HUDEP-2 (cell line): Measurements from ENCODE around the gene ERBB4.

Source experiments
- DNase-seq, 76 experiments: peaks; one replicate each; lab custom pipeline; 2025; ENCODE audit not compliant: unreplicated experiment in 76 of 76; lab: John Stamatoyannopoulos, UW

Gene ERBB4

DNA sequence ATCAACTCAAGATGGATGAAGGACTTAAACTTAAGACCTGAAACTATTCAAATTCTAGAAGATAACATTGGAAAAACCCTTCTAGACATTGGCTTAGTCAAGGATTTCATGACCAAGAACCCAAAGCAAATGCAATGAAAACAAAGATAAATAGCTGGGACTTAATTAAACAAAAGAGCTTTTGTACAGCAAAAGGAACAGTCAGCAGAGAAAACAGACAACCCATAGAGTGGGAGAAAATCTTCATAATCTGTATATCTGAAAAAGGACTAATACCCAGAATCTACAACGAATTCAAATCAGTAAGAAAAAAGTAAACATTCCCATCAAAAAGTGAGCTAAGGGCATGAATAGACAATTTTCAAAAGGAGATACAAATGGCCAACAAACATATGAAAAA lies 171.2 kb downstream of the ERBB4 start:
- DNase-seq: no peak

DNA sequence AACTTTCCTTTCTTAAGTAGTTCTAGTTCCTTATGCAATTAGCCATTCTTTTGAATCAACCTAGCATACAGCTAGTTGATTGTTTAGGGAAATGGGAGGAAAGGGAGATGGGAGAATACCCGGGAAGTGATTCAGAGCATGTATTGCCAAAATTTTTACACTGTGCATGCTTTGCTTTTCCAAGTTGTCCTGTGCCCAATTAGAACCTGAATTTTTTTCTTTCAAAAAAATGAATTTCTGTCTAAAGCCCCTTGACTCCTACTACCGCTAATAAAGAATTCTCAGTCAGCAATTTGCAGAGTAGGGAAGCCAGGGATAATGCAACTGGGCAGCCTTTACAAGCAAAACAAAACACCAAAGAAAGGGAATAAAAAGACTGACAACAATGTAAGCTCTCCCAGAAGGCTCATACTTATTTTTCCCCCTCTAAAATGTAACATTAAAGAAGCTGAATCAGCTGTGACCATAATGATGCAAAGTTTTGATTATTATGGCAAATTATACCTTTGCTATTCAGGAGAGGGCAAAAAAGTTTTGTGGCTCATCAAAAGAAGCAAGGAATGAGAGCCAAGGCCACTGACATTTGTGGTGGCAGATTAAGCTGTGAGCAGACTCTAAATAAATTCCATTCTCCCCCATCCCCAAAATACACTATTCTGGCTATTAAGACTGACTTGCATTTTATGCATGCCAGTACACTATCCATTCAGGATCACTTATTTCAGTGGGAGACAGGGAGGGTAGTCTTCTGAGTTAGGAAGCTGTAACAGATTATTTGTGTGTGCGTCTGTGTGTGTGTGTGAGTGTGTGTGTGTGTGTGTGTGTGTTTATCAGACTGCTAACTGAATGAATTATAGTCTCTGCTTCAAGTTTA lies 174.3 kb downstream of the ERBB4 start:
- DNase-seq: no peak

DNA sequence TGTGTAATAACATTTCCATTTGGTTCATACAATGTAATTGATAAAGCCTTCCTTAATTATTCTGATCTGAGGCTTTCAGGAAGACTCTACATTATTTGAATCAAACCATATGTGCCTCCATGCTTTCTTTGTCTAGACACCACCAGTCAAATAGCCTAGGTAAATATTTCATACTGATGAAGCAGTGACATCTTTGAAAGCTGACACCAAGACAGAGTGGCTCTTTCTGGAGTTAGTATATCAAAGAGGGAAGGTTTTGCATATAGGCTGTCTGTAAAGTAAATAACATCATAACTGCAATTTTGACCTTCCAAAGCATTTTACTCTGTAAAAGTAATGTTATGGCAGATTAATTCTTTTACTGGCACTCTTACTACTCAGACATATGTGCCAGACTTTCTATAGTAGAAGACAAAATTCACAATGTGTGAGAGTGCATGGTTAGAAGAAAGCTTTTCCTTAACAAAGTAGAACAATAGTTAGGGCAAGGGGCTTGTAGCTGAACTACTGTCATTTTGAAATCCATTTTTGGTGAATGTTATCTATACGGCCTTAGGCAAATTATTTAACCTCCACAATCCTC lies 177.3 kb downstream of the ERBB4 start:
- DNase-seq: no peak

DNA sequence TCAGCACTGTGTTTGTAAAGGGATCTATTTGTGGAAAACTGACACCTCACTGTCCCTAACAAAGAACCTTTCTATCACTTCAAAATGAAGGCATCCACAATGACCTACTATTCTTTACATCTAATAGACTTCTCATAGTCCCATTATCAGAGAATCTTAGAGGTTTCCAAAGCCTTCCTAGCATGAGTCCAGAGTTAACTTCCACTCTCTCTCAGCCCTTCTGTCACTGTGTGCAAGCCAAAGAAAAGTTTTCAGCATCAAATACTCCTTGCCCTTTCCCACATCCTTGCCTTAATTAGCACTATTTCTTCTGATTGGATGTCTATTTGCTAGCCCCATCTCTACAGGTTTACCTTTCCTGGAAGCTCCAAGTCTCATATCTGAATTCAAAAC lies 178.5 kb downstream of the ERBB4 start:
- no peak for DNase-seq

DNA sequence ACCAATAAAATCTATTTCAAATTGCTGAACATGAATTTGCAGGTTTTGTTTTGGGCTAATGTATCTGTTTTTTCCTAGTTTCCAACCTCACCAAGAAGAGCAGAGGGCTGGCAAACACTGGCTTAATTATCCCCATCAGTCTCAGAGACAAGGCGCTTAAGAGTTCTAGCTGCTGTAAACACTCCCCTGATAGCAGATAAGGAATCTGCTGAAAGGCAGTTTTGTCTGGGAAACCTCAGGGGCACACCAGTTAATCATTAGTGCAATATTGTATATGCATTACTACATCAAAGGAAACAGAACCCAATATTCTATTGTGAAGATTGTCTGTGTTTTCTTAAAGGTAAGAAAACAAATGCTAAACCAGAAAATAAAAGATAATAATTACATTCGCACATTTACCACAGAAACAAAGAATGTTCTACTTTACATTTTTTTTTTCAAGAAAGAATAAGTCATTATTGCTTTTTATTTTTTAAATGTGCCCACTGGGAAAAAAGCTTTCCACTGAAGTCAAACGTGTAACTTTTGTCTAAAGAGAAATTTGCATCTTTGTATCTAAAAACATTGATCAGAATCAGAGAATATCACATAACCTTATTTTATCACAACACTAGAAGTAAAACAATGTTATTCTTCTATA lies 179.1 kb downstream of the ERBB4 start:
- no peak for DNase-seq

DNA sequence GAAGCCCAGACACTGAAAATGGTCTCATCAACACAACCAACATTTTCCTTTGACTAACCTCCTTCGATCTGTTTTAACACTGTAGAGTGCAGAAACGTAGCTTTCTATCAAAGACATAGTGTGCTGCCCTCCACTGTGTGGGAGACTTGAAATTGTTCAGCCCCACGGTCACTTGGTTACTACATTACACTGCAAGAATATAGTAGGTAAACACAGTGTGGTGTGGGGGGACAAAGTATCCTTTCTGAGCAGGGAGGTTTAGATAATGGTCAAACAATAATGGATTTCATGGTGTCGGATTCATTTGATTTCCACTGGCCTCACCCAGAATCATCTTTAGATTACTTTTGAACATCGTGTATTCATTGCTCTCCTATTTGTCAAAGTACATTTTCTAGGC lies 181.0 kb downstream of the ERBB4 start:
- DNase-seq: no peak

DNA sequence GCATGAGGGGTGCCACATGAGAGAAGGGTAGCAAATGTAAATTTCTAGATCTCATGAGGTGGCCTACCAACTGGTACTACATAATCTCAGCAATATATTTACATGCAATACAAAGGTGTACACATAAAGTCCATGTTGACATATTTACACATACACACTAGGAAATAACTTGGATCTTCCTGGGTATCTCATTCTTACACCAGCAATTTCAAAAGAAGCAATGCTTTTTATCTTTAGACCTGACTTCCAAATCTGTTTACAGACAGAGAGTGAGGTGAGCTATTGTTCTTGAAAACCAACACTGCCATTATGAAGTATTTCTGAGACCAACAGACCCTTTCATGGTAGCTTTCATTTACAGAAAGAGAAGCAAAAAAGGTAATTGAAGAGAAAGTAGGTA lies 184.2 kb downstream of the ERBB4 start:
- DNase-seq: no peak

DNA sequence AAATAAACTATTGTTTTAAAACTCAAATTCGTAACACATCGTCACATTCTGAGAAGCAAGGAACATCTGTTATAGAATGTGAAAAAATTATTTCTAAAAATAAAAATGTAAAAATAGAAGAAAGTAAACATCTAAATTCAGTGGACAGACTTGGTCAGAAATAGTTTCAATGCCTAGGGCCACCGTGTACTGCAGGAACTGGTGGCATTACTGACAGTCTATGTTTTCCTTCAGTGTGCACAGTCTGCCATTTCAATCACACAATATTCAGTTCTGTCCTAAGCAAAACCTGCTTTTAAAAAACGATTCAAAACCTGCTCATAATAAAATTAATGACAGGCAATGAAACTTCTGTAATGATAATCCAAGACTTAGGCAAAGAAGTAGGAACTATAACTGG lies 190.1 kb downstream of the ERBB4 start:
- DNase-seq: no peak

DNA sequence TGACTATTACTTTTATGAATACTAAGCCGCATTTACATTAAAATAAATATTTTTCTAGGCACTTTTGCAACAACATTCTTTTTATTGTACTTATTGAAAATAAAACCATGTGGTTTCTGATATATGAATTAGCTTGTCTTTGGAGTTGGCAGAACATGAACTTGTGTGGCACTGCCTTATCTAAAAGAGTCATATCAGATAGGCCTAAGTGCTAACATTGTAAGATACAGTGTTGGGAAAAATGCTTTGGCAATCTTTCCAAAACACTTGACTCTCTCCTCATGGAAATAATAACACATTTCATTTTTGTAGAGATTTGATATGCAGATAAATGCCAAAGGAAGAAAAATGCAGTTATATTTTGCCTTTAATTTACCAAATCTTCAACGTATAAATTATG lies 191.7 kb downstream of the ERBB4 start:
- DNase-seq: peak in 8 of 76 experiments; percentile 6 to 55 (median 14)

DNA sequence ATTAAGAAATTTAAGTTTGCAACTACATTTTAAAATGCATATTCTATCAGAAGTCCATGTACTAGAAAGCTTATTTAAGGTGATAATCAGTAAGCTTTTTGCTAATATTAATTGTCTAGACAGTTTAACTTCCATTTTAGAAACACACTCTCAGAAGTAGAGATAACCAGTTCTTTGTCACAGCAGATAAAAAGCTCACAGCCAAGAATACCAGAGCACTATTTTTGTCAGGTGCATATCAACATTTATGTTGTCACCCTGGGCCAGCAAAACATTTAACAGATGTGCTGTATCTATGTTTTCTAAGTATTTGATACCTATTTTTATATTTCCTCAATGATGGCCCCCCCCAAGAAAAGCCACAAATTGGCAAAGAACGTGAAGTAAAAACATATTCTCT lies 192.6 kb downstream of the ERBB4 start:
- DNase-seq: peak in 3 of 76 experiments; percentile 10 to 28 (median 16)

DNA sequence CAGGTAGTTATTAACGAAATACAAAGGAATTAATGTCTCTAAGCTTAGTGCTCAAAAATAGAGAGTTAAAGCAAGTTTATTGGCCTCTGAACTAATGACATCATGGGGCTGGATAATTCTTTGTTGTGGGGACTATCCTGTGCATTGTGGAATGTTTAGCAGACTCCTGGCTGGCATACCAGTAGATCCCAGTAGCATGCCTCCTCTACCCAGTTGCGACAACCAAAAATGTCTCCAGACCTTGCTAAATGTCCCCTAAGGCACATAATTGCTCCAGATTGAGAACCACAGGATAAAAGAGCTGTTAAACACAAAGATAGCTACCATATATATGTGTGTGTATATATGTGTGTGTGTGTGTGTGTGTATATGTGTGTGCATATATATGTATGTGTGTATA lies 194.5 kb downstream of the ERBB4 start:
- no peak for DNase-seq

DNA sequence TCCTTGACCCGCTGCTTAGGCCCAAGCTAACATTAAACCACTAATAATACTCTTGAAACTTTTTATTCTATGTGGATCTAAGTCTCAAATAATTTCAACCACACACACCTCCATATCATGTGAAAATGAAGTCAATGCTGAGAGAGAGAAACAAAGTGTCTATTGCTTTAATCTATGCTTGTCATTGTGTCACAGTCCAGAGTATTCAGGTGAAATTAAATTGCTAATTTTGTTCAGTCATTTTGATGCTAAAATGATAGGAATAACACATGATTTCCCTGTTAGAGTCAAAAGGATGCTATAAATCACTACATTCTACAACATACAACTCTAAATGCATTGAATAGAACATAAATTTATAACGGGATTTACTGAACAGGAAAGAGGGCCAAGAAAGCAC lies 195.4 kb downstream of the ERBB4 start:
- DNase-seq: no peak

DNA sequence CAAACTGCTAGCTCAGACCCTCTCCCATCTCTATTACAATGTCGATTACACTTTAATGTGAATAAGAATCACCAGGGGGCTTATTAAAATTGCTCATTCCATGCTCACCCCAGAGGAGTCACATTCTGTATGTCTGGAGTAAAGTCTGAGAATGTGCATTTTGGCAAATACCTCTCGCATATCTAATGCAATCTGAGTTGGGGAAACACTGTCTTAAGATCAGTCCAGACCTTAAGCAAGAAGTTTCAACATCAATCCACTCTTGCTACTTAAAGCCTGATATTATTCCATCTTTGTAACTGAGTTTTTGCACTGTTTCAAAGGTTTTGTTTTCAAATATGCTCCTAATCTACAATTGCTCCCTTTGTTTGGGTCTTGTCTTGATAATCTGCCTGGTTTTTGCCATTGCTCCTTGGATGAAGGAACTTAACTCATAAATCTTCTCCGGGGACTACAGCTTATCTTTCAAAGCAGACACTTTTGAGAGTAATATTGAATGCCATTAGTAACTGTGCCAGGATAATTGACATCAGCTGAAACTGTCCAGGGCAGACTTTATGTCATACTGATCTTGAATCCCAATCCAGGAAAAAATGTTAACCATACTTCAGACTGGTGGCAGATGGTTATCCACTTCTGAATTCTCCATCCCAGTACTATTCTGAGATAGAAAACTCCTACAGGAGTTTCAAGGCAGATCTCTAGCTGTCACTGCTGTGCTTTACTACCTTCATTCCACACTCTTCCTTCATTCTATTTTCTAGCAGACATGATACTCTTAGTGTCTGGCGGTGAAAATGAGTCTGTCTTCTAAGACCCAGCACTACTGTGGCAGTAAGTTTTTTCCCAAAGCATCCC lies 200.9 kb downstream of the ERBB4 start:
- no peak for DNase-seq

DNA sequence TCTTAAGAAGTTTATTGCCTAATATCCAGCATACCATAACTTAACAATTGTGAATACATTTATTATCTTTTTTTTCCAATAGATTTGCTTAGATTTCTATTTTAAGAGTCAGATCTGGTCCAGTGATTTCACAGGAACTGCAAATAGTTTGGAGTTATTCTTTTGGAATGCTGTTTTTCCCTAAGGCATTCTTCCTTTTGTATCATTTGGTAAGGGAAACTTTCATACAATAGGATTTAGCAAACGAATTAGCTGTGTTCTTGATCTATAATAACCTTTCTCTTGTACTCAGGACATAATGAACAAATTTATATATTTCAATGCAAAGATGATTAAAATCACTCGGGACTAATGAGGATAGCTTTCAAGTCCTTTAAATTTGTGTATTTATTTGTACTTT lies 201.6 kb downstream of the ERBB4 start:
- DNase-seq: no peak

DNA sequence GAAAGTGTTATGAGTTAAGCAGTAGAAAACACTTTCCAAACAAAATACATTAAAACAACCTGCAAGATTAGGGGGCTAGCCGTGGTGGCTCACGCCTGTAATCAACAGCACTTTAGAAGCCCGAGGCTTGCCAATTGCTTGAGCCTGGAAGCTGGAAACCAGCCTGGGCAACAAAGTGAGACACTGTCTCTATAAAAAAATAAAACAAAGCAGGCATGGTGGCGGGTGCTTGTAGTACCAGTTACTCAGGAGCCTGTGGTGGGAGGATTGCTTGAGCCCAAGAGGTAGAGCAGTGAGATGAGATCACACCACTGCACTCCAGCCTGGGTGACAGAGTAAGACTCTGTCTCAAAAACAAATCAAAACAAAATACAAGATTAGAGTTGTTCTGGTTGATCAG lies 208.3 kb downstream of the ERBB4 start:
- no peak for DNase-seq

DNA sequence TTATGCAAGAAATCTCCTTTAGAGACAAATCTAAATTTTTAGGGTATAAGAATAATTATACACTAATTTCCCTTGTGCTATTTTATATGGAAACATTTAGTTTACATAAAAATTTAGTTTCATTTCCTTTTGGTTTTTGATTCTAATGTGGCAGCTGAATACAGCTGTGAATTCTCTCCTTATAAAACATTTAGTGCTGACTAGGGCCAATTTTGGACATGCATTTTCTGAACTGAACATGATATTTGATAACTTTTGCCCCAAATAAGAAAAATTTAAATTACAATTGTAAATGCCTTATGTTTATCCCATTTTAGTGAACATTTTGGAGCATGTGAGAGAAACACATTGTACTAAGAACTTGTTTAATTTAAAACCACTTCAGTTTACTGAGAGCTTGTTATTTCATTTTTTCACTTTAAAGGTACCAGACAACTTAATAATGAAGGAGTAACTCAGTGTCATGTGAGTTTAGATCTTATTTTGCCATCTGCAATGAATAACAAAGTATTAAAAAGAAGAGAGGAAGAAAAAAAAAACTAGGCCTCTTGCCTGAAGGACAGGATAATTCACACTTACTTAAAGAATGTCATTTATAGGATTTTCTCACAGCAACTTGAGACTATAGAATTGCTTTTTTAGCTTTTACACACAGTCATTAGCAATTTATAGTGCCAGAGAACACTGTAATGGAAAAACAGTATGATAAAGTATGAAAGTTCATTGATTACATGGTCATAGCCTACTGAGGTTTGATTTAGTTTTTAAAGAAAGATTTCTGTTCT lies 209.7 kb downstream of the ERBB4 start:
- no peak for DNase-seq

DNA sequence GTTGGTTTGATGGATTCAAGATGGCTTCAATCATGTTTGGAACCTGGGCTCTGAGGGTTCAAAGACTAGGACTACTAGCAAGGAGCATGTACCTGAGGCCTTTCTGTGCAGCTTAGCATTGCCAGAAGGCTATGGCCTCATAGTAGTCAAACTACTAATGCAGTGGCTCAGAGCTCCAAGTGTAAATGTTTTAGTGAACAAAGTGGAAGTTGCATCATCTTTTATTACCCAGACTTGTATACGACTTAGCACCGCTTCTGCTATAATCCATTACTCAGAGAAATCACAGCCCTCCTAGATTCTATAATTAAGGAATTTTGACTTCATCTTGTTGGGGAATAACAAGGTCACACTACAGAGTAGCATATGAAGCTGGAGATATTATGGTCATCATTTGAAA lies 210.5 kb downstream of the ERBB4 start:
- DNase-seq: no peak

DNA sequence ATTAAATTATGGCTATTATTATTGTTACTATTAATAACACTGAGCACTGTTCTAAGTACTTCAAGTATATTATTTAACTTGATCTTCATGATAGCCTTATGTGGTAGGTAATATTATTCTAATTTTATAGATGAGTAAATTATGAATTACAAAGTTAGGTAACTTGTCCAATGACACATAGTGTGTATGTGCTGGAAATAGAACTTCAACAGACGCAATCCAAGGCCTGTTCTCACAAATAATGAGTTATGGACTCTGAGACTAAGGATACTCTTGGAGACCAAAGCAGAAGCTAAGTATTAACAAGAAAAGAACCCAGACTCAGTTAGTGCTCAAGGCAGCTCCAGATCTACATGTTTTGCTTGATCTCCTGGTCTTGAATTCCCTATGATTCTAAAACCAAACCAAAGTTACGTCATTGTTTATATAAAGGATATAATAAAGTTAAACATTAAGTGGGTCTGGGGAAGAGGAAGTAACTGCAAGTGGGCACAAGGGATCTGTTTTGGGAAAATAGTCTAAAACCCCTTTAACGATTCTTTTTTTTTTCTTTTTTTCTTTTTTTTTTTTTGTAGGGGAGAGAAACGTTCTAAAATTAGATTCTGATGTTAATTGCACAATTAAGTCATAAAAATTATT lies 211.3 kb downstream of the ERBB4 start:
- DNase-seq: no peak

DNA sequence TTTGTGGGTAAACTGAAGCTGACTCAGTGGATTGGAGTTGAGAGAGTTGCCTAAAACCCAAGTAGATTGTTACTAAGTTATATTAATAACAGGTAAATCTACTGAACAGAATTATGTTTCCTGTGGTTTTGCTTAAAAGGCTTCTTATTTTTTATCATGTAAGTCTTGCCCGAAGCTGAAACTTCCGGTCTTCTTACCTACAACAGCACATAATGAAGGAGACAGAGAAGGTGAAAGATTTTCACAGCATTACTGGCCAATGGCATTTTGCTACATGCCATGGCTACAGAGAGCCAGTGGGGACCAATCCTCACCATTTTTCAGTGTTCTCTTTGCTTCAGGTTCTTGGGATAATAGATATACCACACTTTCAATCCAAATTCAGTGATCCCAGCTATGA lies 220.0 kb downstream of the ERBB4 start:
- no peak for DNase-seq

DNA sequence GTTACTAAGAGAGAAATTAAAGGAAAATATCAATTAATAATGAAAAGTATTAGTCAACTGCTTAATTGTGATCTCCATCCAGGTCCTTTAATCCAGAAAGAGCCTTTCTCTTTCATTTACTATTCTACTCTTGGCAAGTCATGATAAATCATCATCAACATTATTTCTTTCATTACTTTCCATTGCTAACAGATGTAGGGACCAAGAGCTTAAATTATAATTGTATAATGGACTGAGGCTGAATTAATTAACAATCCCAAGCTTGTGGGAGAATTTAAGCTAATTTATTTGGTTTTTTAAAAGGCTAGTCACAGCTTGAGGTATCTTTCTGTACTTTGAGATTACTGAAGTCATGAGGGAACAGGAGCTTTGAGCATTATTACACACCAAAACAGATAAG lies 223.9 kb downstream of the ERBB4 start:
- no peak for DNase-seq
